ENCODE measurements around the gene TAP2.

Gene TAP2

GRCh38 chr6:32796848-32797776 lies 41.4 kb downstream of the TAP2 start:
- DNase-seq (ENCODE audit: low read depth, low spot score), result no peak
- CTCF ChIA-PET, result interaction anchor here (0.6 to 6.1 kb wide), 13 partner anchors 10 to 680 kb away, joined by 3 to 69 read pairs (median 5); partner anchors contain the start of gene TAP2

DNA sequence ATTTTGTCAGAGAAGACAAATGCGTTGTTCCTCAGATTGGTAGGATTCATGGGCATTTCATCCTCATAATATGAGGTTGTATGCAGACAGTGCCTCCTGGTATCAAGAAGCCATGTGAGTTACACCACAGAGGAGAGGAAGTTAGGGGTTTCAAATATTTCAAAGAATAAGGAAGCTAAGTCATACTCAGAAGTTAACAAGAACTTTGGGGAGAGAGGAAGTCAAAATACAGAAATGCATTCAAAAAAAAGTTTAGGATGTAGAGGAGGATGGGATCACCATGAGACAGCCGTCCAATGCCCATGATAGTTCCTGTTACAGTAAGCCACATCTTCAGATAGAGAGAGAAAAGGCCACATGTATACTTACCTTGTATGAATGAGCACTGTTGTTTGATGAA lies 44.0 kb downstream of the TAP2 start:
- H3K4me3 ChIP-seq (ENCODE audit: low read depth, low read length), result no peak overlapping the region
- DNase-seq (ENCODE audit: low read depth, low spot score), result no peak
- CTCF ChIA-PET, result interaction anchor here (1.0 to 5.9 kb wide), 10 partner anchors 9 to 383 kb away, joined by 3 to 51 read pairs (median 4); partner anchors contain the start of gene TAP2
- POLR2A ChIA-PET, result no interaction called here
- TF ChIP-seq, protein P1, sequence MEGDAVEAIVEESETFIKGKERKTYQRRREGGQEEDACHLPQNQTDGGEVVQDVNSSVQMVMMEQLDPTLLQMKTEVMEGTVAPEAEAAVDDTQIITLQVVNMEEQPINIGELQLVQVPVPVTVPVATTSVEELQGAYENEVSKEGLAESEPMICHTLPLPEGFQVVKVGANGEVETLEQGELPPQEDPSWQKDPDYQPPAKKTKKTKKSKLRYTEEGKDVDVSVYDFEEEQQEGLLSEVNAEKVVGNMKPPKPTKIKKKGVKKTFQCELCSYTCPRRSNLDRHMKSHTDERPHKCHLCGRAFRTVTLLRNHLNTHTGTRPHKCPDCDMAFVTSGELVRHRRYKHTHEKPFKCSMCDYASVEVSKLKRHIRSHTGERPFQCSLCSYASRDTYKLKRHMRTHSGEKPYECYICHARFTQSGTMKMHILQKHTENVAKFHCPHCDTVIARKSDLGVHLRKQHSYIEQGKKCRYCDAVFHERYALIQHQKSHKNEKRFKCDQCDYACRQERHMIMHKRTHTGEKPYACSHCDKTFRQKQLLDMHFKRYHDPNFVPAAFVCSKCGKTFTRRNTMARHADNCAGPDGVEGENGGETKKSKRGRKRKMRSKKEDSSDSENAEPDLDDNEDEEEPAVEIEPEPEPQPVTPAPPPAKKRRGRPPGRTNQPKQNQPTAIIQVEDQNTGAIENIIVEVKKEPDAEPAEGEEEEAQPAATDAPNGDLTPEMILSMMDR (IDR thresholded peaks at IDR 0.05; ENCODE audit: insufficient read depth, low read length, missing control alignments), result no peak

More at GRCh38 chr6:32796848-32797776, 41.4 kb downstream of the TAP2 start:
- TF ChIP-seq, protein P1 (IDR thresholded peaks at IDR 0.05; ENCODE audit: insufficient read depth, low read length, missing control alignments), result peak; percentile 69
- H3K4me3 ChIP-seq (ENCODE audit: low read depth, low read length), result peak overlapping the region; percentile 49
- POLR2A ChIA-PET, result no interaction called here

GRCh38 chr6:32792901-32793435 lies 45.6 kb downstream of the TAP2 start:
- POLR2A ChIA-PET, result no interaction called here
- no peak overlapping the region for H3K4me3 ChIP-seq (ENCODE audit: low read depth, low read length)
- CTCF ChIA-PET, result interaction anchor here (1.1 to 5.9 kb wide), 9 partner anchors 7 to 379 kb away, joined by 3 to 51 read pairs (median 4); partner anchors contain the start of gene TAP2

GRCh38 chr6:32790306-32790705 lies 48.2 kb downstream of the TAP2 start:
- TF ChIP-seq, protein P1 (IDR thresholded peaks at IDR 0.05; ENCODE audit: insufficient read depth, low read length, missing control alignments), result no peak
- POLR2A ChIA-PET, result no interaction called here
- no peak for DNase-seq (ENCODE audit: low read depth, low spot score)
- H3K4me3 ChIP-seq (ENCODE audit: low read depth, low read length), result no peak overlapping the region
- CTCF ChIA-PET, result interaction anchor here (5.9 kb wide), 1 partner anchor 376 kb away, joined by 51 read pairs; no protein-coding TSS in a partner anchor

More at GRCh38 chr6:32792901-32793435, 45.6 kb downstream of the TAP2 start:
- no peak for DNase-seq (ENCODE audit: low read depth, low spot score)
- TF ChIP-seq, protein P1 (IDR thresholded peaks at IDR 0.05; ENCODE audit: insufficient read depth, low read length, missing control alignments), result no peak

All from AG04449 (cell line).